Osteoblast (primary cell): ENCODE measurements around the gene CT83. TPM values are rescaled to one million over a fixed set of nuclear protein-coding genes. Genes with fewer than 3 reads are reported as not detected.

Experiments used
- DNase-seq: peaks from one replicate; pipeline ENCODE4 v3.0.0; 2011; ENCODE audit warnings: low spot score, mixed read lengths; ENCODE audit not compliant: insufficient read length; ENCODE audit errors: missing footprints
- H2AFZ ChIP-seq: 2 replicates; pipeline ENCODE4 v1.6.0; 2011; ENCODE audit warnings: mild to moderate bottlenecking, low read length
- H3K27ac ChIP-seq: 2 replicates; pipeline ENCODE4 v1.5.1; 2011; ENCODE audit warnings: mild to moderate bottlenecking, low read depth, low read length, moderate library complexity
- H3K27me3 ChIP-seq: 2 replicates; pipeline ENCODE4 v1.6.0; 2012; ENCODE audit warnings: mild to moderate bottlenecking, control low read depth, inconsistent platforms, low read length, moderate library complexity; ENCODE audit not compliant: insufficient read depth
- H3K36me3 ChIP-seq: 2 replicates; pipeline ENCODE4 v1.5.1; 2011; ENCODE audit warnings: mild to moderate bottlenecking, low read length, control low read depth, moderate library complexity; ENCODE audit not compliant: insufficient read depth
- H3K4me1 ChIP-seq: 2 replicates; pipeline ENCODE4 v1.5.1; 2011; ENCODE audit warnings: mild to moderate bottlenecking, low read length, control low read depth, moderate library complexity; ENCODE audit not compliant: insufficient read depth
- H3K4me2 ChIP-seq: 2 replicates; pipeline ENCODE4 v1.6.0; 2011; ENCODE audit warnings: mild to moderate bottlenecking, low read length; ENCODE audit not compliant: insufficient read depth
- H3K4me3 ChIP-seq: fragments of 200-600 bp; sonication (generic); 3 replicates; pipeline ENCODE4 v1.5.1; 2012; ENCODE audit warnings: mild to moderate bottlenecking, low read length, inconsistent platforms; ENCODE audit not compliant: insufficient read depth
- H3K79me2 ChIP-seq: 2 replicates; pipeline ENCODE4 v1.6.0; 2012; ENCODE audit warnings: mild to moderate bottlenecking, low read length, control low read depth, inconsistent platforms; ENCODE audit not compliant: insufficient read depth
- H3K9me3 ChIP-seq: 2 replicates; pipeline ENCODE4 v1.5.1; 2011; ENCODE audit warnings: low read depth, low read length, control low read depth
- H4K20me1 ChIP-seq: 2 replicates; pipeline ENCODE4 v1.6.0; 2012; ENCODE audit warnings: mild to moderate bottlenecking, low read length, control low read depth; ENCODE audit not compliant: insufficient read depth
- total RNA-seq: library from RNA; depleted of rRNA; stranded (reverse); fragments of >200 nt; gene quantifications from 2 replicates; pipeline ENCODE4 v1.2.3, GENCODE V29; 2012
- TF ChIP-seq, protein P1 (sequence below): IDR thresholded peaks from 2 replicates; pipeline ENCODE4 v1.5.1; 2011; ENCODE audit warnings: mild to moderate bottlenecking, low read depth, low read length, moderate library complexity; ENCODE audit errors: extremely low read depth

CT83 gene
- total RNA-seq, 1 donor, result not detected

- Histone ChIP-seq H3K9me3 (no peaks in the 10 kb centered on the region), H3K4me1 (no peaks in the 10 kb centered on the region), H2AFZ (no peak overlapping the region), H3K36me3 (no peaks in the 10 kb centered on the region), H3K79me2 (no peaks in the 10 kb centered on the region), H3K27me3 (no peaks in the 10 kb centered on the region), H4K20me1 (no peaks in the 10 kb centered on the region), H3K4me2 (no peak overlapping the region), H3K4me3 (no peak overlapping the region), H3K27ac (no peak overlapping the region)
- TF ChIP-seq, protein P1, sequence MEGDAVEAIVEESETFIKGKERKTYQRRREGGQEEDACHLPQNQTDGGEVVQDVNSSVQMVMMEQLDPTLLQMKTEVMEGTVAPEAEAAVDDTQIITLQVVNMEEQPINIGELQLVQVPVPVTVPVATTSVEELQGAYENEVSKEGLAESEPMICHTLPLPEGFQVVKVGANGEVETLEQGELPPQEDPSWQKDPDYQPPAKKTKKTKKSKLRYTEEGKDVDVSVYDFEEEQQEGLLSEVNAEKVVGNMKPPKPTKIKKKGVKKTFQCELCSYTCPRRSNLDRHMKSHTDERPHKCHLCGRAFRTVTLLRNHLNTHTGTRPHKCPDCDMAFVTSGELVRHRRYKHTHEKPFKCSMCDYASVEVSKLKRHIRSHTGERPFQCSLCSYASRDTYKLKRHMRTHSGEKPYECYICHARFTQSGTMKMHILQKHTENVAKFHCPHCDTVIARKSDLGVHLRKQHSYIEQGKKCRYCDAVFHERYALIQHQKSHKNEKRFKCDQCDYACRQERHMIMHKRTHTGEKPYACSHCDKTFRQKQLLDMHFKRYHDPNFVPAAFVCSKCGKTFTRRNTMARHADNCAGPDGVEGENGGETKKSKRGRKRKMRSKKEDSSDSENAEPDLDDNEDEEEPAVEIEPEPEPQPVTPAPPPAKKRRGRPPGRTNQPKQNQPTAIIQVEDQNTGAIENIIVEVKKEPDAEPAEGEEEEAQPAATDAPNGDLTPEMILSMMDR, result no peak
- no peak for DNase-seq
These were observed 17.3 kb upstream of the CT83 start for GRCh38 chrX:116480059-116480458.

GRCh38 chrX:116449156-116449555 lies 13.6 kb downstream of the CT83 start:
- Histone ChIP-seq H3K79me2 (no peaks in the 10 kb centered on the region), H4K20me1 (no peaks in the 10 kb centered on the region)

DNA sequence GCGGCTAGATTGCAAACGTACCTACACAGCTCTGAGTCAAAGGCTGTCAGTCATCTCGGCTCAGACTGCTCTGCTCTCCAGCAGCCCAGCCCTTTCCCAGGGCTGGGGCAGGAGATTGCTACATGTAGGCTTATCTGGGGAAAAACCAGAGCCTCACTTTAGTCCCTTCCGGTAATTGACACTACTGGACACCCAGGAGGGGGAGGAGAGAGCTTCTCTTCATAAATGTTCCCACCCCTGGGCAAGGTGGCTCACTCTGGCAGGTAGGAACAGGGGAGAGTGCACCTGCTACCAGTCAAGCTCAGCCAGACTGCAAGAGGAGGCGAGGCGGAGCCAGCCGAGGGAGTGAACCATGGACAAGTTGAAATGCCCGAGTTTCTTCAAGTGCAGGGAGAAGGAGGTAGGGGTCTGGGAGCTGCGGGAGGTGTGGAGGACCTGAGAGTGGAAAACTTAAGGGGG lies 26.4 kb downstream of the CT83 start, which contains the start of gene SLC6A14:
SLC6A14 (plus strand) TSS at position 249 of the 459 bp plus-strand sequence; CDS start at position 353, 104 bp downstream.
- Histone ChIP-seq H3K4me3 (no peak within 1 kb of the TSS), H3K4me2 (no peak within 1 kb of the TSS), H3K4me1 (no peaks in the 10 kb centered on the region), H3K27me3 (no peaks in the 10 kb centered on the region), H4K20me1 (no peaks in the 10 kb centered on the region), H3K27ac (no peak within 1 kb of the TSS), H3K9me3 (no peaks in the 10 kb centered on the region), H2AFZ (no peak within 1 kb of the TSS), H3K36me3 (no peaks in the 10 kb centered on the region), H3K79me2 (no peaks in the 10 kb centered on the region)
- no peak for DNase-seq
- TF ChIP-seq, protein P1, result no peak

More at GRCh38 chrX:116449156-116449555, 13.6 kb downstream of the CT83 start:
- Histone ChIP-seq H3K4me2 (no peak overlapping the region), H3K4me1 (no peaks in the 10 kb centered on the region), H3K36me3 (no peaks in the 10 kb centered on the region), H3K4me3 (no peak overlapping the region), H3K27ac (no peak overlapping the region), H2AFZ (no peak overlapping the region), H3K27me3 (no peaks in the 10 kb centered on the region), H3K9me3 (no peaks in the 10 kb centered on the region)
- DNase-seq, result no peak
- TF ChIP-seq, protein P1, result no peak

GRCh38 chrX:116435597-116435996 lies 27.2 kb downstream of the CT83 start:
- no peaks in the 10 kb centered on the region for H3K9me3 ChIP-seq
- TF ChIP-seq, protein P1, result no peak
- no peak overlapping the region for H3K4me2 ChIP-seq
- H3K27me3 ChIP-seq, result no peaks in the 10 kb centered on the region
- no peak overlapping the region for H3K27ac ChIP-seq
- DNase-seq, result no peak
- H3K4me3 ChIP-seq, result no peak overlapping the region
- H4K20me1 ChIP-seq, result no peaks in the 10 kb centered on the region
- no peak overlapping the region for H2AFZ ChIP-seq
- H3K4me1 ChIP-seq, result no peaks in the 10 kb centered on the region
- H3K36me3 ChIP-seq, result no peaks in the 10 kb centered on the region
- no peaks in the 10 kb centered on the region for H3K79me2 ChIP-seq
